Natural killer cell treated with Interleukin-12 subunit alpha and Interleukin-12 subunit beta and Interleukin-15 and Interleukin-18, amount 100 ng/mL, for 72 hours (primary cell): ENCODE results near the gene BICRAL. TPM values are rescaled to one million over a fixed set of nuclear protein-coding genes. Genes with fewer than 3 reads are reported as not detected.
A peak's percentile ranks its signal among the peaks of the same experiment; 100 is the strongest.

Experiments
- ATAC-seq, 2 donors: fragments of 150-1000 bp; cut with Tn5 transposase in 1 of 2; sonication (Bioruptor Pico), chemical (Tn5 transposase) in 1 of 2; 2 replicates each; pipeline ENCODE4 v1.10.0; 2021
- DNase-seq: peaks from one replicate; pipeline ENCODE4 v3.0.0; 2022; ENCODE audit warnings: low spot score
- H3K27ac Mint-ChIP-seq, 2 donors: 1 replicate in 1 of 2; 2 replicates in 1 of 2; pipeline ENCODE4 v1.8.0; 2022; ENCODE audit warnings: mixed read lengths in 2 of 2, mild to moderate bottlenecking in 1 of 2, moderate library complexity in 1 of 2
- H3K27me3 Mint-ChIP-seq, 2 donors: 1 replicate in 1 of 2; 2 replicates in 1 of 2; pipeline ENCODE4 v1.8.0; 2022; ENCODE audit warnings: mixed read lengths in 2 of 2
- H3K36me3 Mint-ChIP-seq: one replicate; pipeline ENCODE4 v1.8.0; 2022; ENCODE audit warnings: mixed read lengths
- H3K4me1 Mint-ChIP-seq, 2 donors: 1 replicate in 1 of 2; 2 replicates in 1 of 2; pipeline ENCODE4 v1.8.0; 2022; ENCODE audit warnings: low read depth in 2 of 2, mixed read lengths in 2 of 2, mild to moderate bottlenecking in 1 of 2
- H3K4me3 Mint-ChIP-seq: one replicate; pipeline ENCODE4 v1.8.0; 2022; ENCODE audit warnings: mixed read lengths
- H3K9me3 Mint-ChIP-seq: 2 replicates; pipeline ENCODE4 v1.8.0; 2022; ENCODE audit warnings: mixed read lengths
- total RNA-seq, 2 donors: library from RNA; stranded (reverse); gene quantifications; one replicate each; pipeline ENCODE4 v1.2.3, GENCODE V29; 2022

Gene BICRAL
- total RNA-seq, 2 donors from 2014 or later, result 13.5 to 13.9 TPM

GRCh38 chr6:42819803-42820511 is 38.1 kb downstream of the BICRAL start:
- no peaks in the 10 kb centered on the region for H3K27me3 Mint-ChIP-seq
- no peaks in the 10 kb centered on the region for H3K36me3 Mint-ChIP-seq
- DNase-seq, result no peak
- peak overlapping the region; percentile 68 to 92 for H3K27ac Mint-ChIP-seq
- H3K4me1 Mint-ChIP-seq, result peaks cover 18 to 19% of the 10 kb centered on the region in 2 donors
- ATAC-seq, result peak; percentile 85 to 92
- no peak overlapping the region for H3K4me3 Mint-ChIP-seq
- no peaks in the 10 kb centered on the region for H3K9me3 Mint-ChIP-seq

DNA sequence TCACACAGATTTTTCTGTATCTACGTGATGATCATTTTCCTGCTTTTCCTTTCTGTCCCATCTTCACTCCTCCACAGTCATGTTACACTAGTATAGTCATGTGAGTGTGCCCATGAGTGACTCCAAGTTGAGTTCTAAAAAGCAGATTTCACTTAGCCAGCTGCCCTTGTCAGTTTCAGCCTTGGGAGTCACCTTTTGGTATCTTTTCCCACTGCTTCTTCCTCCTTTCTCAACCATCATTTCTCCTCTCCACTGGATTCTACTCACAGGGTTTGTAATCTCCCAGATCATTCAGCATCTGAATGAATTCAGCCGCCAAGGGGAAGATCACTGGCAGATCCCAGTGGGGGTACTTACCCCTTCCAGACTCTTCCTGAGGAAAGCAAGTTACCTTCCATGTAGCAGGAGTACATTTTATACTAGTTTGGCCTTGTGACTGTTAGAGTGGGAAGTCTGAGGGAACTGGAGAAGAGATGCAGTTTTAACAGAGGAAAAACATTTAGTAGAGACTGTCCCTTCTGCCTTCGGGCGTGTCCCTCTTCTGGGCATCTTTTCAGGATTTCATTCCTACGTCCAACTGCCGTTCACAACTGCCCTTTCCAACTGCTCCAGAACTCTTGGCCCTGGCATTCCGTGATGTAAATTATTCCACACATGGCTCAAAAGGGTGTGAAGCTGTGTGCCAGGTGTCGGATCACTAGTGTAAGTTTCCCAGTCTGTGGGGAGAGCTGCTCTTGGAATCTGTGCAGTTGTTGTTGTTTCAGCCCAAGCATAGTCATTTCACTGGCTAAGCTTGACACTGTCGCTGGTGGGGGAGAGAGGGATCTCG is 38.9 kb downstream of the BICRAL start:
- Mint-ChIP-seq H3K4me3 (no peak overlapping the region), H3K27me3 (no peaks in the 10 kb centered on the region), H3K9me3 (no peaks in the 10 kb centered on the region), H3K4me1 (peaks cover 18 to 19% of the 10 kb centered on the region in 2 donors), H3K27ac (peak overlapping the region; percentile 68 to 92), H3K36me3 (no peaks in the 10 kb centered on the region)
- ATAC-seq, result no peak
- no peak for DNase-seq

DNA sequence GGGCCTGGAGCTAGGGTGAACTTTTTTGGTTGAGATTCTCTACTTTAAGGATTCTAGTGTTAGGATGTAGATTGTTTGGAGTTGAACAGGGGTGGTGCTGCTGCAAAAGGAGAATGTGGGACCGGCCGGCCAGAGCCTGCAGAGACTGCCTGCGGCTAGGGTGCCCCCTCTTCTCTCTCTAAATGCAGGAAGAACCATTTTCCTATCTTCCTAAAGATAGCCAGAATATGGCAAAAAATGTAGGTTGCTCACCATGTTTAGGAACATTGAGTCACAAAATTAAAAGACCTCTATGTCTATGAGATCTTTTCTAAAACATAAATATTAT is 39.5 kb downstream of the BICRAL start:
- ATAC-seq (no peak), DNase-seq (no peak)
- H3K4me1 Mint-ChIP-seq, result peaks cover 18 to 19% of the 10 kb centered on the region in 2 donors
- peak overlapping the region in 1 of 2 donors; percentile 92 for H3K27ac Mint-ChIP-seq
- H3K4me3 Mint-ChIP-seq, result no peak overlapping the region
- H3K9me3 Mint-ChIP-seq, result no peaks in the 10 kb centered on the region
- H3K36me3 Mint-ChIP-seq, result no peaks in the 10 kb centered on the region
- H3K27me3 Mint-ChIP-seq, result no peaks in the 10 kb centered on the region

- Mint-ChIP-seq H3K9me3 (no peaks in the 10 kb centered on the region), H3K36me3 (no peaks in the 10 kb centered on the region), H3K4me1 (peaks cover 18 to 19% of the 10 kb centered on the region in 2 donors), H3K4me3 (no peak overlapping the region), H3K27ac (peak overlapping the region in 1 of 2 donors; percentile 92), H3K27me3 (no peaks in the 10 kb centered on the region)
- ATAC-seq (no peak), DNase-seq (no peak)
Measured at GRCh38 chr6:42821846-42822245, 40.0 kb downstream of the BICRAL start.

DNA sequence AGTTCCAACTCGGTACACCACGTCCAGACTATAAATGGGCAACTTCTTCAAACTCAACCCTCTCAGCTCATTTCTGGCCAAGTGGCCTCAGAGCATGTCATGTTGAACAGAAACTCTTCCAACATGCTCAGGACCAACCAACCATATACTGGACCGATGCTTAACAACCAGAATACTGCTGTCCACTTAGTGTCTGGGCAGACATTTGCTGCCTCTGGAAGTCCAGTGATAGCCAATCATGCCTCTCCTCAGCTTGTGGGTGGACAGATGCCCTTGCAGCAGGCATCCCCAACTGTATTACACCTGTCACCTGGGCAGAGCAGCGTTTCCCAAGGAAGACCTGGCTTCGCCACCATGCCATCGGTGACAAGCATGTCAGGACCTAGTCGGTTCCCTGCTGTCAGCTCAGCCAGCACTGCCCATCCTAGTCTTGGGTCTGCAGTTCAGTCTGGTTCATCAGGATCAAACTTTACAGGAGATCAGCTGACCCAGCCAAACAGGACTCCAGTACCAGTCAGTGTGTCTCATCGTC is 47.8 kb downstream of the BICRAL start:
- DNase-seq (no peak), ATAC-seq (no peak)
- Mint-ChIP-seq H3K4me1 (peaks cover 0 to 4% of the 10 kb centered on the region in 2 donors), H3K36me3 (peaks cover 11% of the 10 kb centered on the region), H3K27me3 (no peaks in the 10 kb centered on the region), H3K9me3 (no peaks in the 10 kb centered on the region), H3K27ac (no peak overlapping the region), H3K4me3 (no peak overlapping the region)

- H3K9me3 Mint-ChIP-seq, result no peaks in the 10 kb centered on the region
Measured at GRCh38 chr6:42831237-42831636, 49.4 kb downstream of the BICRAL start.

GRCh38 chr6:42834056-42834455 is 52.2 kb downstream of the BICRAL start:
- Mint-ChIP-seq H3K27ac (no peak overlapping the region), H3K27me3 (no peaks in the 10 kb centered on the region), H3K4me1 (peaks cover 0 to 4% of the 10 kb centered on the region in 2 donors), H3K36me3 (peaks cover 5% of the 10 kb centered on the region), H3K4me3 (no peak overlapping the region), H3K9me3 (no peaks in the 10 kb centered on the region)
- DNase-seq (no peak), ATAC-seq (no peak)

More at GRCh38 chr6:42831237-42831636, 49.4 kb downstream of the BICRAL start:
- Mint-ChIP-seq H3K27me3 (no peaks in the 10 kb centered on the region), H3K27ac (peak overlapping the region in 1 of 2 donors; percentile 16), H3K36me3 (peaks cover 11% of the 10 kb centered on the region), H3K4me3 (no peak overlapping the region), H3K4me1 (peaks cover 0 to 4% of the 10 kb centered on the region in 2 donors)
- DNase-seq, result no peak
- no peak for ATAC-seq

- ATAC-seq (no peak), DNase-seq (no peak)
- no peak overlapping the region for H3K4me3 Mint-ChIP-seq
- no peaks in the 10 kb centered on the region for H3K9me3 Mint-ChIP-seq
- H3K27me3 Mint-ChIP-seq, result no peaks in the 10 kb centered on the region
- H3K4me1 Mint-ChIP-seq, result peaks cover 6 to 12% of the 10 kb centered on the region in 2 donors
- H3K27ac Mint-ChIP-seq, result peak overlapping the region in 1 of 2 donors; percentile 60
- no peaks in the 10 kb centered on the region for H3K36me3 Mint-ChIP-seq
Measured at GRCh38 chr6:42841844-42842584, 60.2 kb downstream of the BICRAL start.

DNA sequence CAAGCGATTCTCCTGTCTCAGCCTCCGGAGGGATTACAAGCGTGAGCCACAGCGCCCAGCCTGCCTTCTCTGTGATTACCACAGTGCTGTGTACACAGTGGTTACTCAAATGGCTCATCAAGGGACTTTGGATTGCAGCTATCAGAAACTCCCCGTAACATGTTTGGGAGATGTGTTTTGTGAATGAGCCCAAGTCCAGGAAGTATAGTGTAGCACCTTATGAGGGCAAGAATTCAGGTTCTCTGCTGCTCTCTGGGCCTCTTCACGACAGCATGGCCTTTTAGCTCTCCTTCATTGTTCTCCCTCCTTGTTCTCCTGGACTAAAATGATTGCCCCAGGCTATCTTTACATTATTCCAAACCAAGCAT is 63.5 kb downstream of the BICRAL start:
- ATAC-seq (no peak), DNase-seq (no peak)
- Mint-ChIP-seq H3K27me3 (no peaks in the 10 kb centered on the region), H3K4me1 (peaks cover 6 to 12% of the 10 kb centered on the region in 2 donors), H3K27ac (no peak overlapping the region), H3K36me3 (no peaks in the 10 kb centered on the region), H3K4me3 (no peak overlapping the region), H3K9me3 (no peaks in the 10 kb centered on the region)

DNA sequence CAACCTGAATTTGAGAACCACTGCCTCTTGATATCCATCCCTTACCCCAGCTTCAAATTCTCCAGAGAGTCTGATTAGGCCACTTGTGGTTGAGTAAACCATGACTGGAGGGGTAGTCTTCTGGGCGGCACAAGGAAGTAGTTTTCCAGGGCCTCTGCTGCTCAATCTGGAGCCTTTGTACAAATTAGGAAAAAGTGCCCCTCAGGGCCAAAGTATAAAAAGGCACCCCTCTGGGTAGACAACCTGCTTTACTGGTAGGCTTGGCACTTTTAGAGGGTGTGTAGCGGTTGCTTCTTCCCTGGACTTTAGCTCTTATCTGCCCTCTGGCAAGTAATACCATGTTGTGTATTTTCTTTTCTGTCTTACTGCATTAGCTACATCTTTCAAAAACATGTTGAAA is 64.7 kb downstream of the BICRAL start:
- DNase-seq, result no peak
- no peak for ATAC-seq
- H3K4me3 Mint-ChIP-seq, result no peak overlapping the region
- H3K27ac Mint-ChIP-seq, result no peak overlapping the region
- H3K9me3 Mint-ChIP-seq, result no peaks in the 10 kb centered on the region
- peaks cover 6 to 10% of the 10 kb centered on the region in 2 donors for H3K4me1 Mint-ChIP-seq
- H3K27me3 Mint-ChIP-seq, result no peaks in the 10 kb centered on the region
- no peaks in the 10 kb centered on the region for H3K36me3 Mint-ChIP-seq

DNA sequence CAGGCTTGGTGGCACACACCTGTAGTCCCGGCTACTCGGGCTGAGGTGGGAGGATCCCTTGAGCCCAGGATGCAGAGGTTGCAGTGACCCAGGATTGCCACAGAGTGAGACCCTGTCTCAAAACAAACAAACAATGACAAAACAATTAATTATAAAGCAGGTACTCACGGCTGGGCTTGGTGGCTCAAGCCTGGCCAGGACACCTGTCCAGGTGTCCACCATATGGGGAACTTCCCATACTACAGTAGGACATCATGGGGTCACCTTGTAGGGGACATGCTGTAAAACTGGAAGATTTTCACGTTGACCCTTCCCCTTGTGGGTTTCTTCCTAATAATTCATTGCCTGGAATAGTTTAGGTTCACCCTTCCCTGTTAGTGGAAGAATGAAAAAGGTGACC is 66.8 kb downstream of the BICRAL start:
- Mint-ChIP-seq H3K27me3 (no peaks in the 10 kb centered on the region), H3K36me3 (no peaks in the 10 kb centered on the region), H3K4me3 (no peak overlapping the region), H3K4me1 (peaks cover 0 to 4% of the 10 kb centered on the region in 2 donors), H3K9me3 (no peaks in the 10 kb centered on the region), H3K27ac (no peak overlapping the region)
- DNase-seq (no peak), ATAC-seq (no peak)

- H3K9me3 Mint-ChIP-seq, result no peaks in the 10 kb centered on the region
- H3K27ac Mint-ChIP-seq, result no peak overlapping the region
- H3K4me3 Mint-ChIP-seq, result no peak overlapping the region
- no peaks in the 10 kb centered on the region for H3K36me3 Mint-ChIP-seq
- ATAC-seq, result no peak
- no peaks in the 10 kb centered on the region for H3K4me1 Mint-ChIP-seq
- DNase-seq, result no peak
- H3K27me3 Mint-ChIP-seq, result no peaks in the 10 kb centered on the region
Measured at GRCh38 chr6:42851599-42851998, 69.7 kb downstream of the BICRAL start.

DNA sequence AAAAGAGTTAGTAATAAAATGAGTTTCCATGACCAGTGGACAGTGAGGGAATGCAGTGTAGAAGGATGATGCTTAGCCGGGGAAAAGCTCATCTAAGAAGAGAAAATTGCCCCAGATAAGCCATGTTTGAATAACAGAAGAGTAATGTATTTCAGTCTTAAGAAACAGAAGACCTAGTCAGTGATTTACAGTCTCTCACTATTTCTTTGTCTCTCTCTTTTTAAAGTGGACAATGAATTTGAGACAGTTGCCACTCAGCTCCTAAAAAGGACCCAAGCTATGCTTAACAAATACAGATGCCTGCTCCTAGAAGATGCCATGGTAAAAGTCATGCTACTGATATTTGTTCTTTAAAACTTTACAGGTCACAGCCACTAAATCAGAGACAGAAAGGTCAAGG is 78.2 kb downstream of the BICRAL start:
- Mint-ChIP-seq H3K9me3 (no peaks in the 10 kb centered on the region), H3K27ac (no peak overlapping the region)
- no peak for DNase-seq

More for the DNA sequence above, 78.2 kb downstream of the BICRAL start:
- H3K4me1 Mint-ChIP-seq, result no peaks in the 10 kb centered on the region
- no peak for ATAC-seq
- H3K4me3 Mint-ChIP-seq, result no peak overlapping the region
- no peaks in the 10 kb centered on the region for H3K27me3 Mint-ChIP-seq
- peaks cover 12% of the 10 kb centered on the region for H3K36me3 Mint-ChIP-seq
